GM21737 (cell line): ENCODE measurements around the gene PHF21B.

Source experiments
- ATAC-seq: cut with Tn5 transposase; IDR thresholded peaks from one replicate; pipeline ENCODE4 v1.9.1; 2021; ENCODE audit warnings: mild to moderate bottlenecking, moderate library complexity; ENCODE audit not compliant: unreplicated experiment

Gene PHF21B

GRCh38 chr22:44898236-44898635 is 111.6 kb downstream of the PHF21B start:
- no peak for ATAC-seq

GRCh38 chr22:44895296-44896055 is 114.3 kb downstream of the PHF21B start:
- ATAC-seq = no peak

- no peak for ATAC-seq
Observed at GRCh38 chr22:44894782-44895181, 115.0 kb downstream of the PHF21B start.

DNA sequence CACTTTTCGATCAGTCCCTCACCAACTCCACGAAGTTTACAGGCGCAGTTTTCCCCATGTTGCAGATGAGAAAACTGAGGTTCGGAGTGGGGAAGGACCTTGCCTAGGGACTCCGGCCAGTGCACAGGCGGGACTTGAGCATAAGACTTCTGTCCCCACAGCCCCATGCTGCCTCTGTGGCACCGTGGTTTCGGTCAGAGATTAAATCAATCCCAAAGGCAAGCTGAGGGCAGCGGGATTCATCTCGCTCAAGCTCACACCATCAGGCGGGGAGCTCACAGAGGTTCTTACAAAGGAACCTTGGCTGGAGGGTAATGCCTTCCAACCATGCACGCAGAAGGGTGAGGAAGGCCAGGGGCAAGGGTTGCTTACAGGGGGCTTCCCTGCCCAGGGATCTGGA is 115.5 kb downstream of the PHF21B start:
- ATAC-seq = no peak

GRCh38 chr22:44893731-44894080 is 116.1 kb downstream of the PHF21B start:
- ATAC-seq = no peak

GRCh38 chr22:44892803-44893730 is 116.7 kb downstream of the PHF21B start:
- ATAC-seq = no peak

GRCh38 chr22:44892243-44892642 is 117.6 kb downstream of the PHF21B start:
- no peak for ATAC-seq

DNA sequence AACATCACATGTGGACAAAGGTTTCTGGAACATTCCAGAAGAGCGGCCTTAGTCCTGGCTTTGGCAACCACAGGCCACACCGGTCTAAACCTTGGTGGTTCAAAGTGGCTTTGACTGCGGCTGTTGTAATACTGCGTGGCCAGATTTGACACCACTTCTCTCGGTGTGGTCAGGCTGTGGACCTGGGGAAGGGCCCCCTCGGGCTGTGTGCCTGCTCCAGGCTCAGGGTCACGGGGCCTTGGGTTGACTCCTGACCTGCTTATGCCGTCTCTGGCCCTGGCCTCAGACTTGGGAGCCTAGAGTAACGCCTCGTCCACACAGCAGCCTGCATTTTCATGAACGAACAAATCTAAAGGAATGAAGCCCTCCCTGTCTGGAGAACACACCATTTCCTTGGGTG is 118.0 kb downstream of the PHF21B start:
- ATAC-seq = no peak

DNA sequence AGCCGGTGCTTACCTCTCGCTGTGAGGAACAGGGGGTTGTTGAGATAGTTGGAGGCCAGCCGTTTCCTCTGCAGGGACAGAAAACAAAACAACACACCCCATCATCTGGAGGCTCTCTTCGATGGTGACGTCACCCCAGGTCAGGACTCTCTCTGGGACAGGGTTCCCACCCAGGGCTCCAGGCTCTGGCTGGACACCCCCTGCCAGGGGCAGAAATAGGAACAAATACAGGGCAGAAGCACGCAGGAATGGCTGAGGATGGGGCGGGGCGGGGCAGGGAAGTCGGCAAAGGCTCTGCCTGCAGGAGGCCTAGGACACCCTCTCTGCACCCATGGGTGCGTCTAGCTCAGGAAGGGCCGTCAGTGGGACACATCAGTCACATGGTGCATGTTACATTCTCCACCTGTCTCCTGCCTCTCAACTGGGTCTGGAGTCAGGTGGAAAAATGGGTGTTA is 118.5 kb downstream of the PHF21B start:
- ATAC-seq = no peak

DNA sequence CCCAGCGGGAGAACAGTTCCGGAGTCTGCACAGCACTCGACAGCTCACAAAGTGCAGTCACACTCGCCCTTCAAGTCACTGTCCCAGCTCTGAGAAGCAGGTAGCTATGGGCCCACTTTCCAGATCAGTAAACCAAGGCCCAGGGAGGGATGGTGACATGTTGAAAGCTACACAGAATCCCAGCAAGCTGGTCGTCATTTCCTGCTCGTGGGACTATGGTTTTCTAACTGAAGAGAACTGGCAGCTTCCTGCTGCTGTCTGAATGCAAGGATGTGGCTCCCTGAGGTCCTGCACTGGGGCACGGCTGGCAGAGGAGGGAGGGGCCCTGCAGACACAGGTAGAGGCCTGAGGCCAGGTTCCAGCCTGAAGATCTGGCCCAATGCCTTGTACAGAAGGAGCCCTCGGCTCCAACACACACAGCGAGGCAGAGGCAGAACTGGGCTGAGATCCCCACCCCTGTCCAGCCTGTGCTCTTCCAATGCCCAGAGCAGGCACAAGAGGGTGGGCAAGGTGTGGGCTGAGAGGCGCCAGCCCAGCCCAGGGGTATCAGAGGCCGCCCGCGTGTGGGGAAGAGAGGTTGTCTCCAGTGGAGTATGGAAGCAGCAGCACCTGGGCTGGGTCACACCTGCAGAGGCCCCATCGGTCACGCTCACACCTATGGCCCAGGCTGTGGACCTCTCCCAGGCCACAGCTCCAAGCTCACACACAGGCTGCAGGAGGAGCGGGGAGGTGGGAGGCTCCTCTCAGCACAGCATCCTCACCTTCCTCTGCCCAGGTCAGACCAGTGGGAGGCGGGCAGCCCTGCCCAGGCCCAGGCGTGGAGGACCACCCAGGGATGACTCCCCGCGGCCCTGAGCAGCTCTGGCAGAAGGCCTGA is 119.2 kb downstream of the PHF21B start:
- no peak for ATAC-seq

GRCh38 chr22:44889255-44889878 is 120.4 kb downstream of the PHF21B start:
- ATAC-seq = no peak

DNA sequence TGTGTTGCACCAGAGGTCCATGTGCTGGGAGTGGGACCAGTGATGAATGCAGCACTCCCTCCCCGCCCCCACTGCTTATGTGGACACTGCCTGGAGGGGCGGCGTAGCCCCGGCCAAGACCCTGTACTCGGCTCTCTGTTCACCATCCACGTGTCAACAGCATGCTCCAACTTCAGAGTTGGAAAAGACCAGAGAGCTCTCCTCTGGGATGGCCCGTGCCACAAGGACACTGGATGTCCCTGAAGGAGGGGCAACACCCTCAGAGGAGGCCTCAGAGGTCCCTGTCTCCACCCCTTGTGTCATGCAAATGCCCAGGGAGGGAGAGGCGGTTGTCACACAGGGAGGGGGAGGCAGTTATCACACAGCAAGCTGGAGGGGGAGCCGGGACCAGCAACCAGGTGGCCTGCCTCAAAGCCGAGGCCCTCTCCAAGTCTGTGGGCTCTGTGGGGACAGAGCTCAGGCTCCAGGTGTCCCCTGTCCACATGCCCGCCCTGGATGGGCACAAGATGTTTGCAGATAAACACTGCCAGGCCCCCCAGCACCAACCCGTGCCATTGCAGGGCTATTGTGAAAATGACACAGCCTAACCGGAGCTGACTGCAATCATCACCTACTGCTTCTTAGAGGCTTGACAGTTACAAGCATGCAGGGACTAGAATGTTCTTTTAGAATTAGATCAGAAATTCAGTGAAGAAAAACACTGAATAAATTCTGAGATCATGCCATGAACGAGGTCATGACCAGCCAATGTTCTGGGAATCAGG is 121.1 kb downstream of the PHF21B start:
- ATAC-seq = no peak

- no peak for ATAC-seq
Observed at GRCh38 chr22:44887941-44888366, 121.9 kb downstream of the PHF21B start.

- no peak for ATAC-seq
Observed at GRCh38 chr22:44885806-44886360, 123.9 kb downstream of the PHF21B start.

DNA sequence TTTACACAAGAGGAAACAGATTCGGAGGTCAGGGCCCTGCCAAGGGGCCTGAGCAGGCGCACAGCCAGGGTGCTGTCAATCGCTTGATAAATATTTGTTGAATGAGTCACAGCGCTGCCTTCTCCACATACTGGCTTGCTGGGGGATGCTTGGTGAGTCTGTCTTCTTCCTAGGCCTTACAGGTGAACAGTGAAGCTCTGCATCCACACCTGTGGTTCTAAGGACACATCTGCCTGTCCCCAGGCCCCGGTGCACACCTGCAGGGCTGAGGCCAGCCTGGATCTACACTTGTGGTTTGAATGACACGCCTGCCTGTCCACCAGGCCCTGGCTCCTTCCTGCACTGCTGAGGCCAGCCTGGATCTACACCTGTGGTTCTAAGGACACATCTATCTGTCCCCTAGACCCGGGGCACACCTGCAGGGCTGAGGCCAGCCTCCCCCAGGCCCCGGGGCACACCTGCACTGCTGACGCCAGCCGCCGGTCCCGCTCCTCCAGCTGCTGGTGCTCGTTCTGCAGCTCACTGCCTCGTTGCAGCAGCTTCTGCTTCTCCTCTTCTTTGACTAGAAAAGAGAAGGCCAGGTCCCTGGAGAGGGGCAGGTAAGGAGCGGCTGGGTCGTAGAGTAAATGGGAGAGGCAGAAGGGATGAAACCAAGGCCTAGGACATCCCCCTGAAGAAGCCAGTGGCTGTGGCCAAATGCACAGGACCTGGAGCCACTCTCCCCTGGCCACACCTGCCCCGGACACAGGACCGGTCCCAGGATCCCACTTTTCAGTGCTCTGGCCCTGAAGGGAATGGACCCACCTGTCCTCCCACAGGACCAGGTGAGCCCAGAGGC is 124.6 kb downstream of the PHF21B start:
- no peak for ATAC-seq

DNA sequence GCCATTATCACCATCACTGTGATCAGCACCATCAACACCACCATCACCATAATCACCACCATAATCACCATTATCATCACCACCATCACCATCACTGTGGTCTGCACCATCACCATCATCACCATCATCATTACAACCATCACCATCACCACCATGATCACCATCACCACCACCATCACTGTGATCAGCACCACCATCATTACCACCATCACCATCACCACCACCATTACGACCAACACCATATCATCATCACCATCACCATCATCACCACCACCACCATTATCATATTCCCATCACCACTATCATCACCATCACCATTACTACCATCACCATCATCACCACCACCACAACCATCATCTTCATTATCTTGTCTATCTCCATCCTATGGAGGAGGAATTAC is 125.2 kb downstream of the PHF21B start:
- no peak for ATAC-seq

DNA sequence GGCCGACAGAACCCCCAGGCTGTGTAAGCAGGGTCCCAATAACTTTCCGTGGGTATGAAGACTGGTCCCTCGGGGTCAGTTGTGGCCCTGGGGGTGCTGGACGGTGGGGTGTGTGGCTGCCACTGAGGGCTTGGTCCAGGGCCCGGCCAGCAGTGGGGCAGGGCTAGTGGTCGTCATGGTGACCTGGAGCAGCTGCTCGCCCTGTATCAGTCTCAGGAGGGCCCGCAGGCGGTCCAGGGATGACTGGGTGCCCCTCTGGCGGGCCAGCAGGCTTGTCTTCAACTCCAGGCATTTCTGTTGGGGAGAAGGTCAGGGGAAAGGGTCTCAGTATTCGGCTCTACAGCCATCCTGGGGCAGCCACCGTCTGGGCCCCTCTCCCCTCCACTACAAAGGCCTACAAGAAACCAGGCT is 126.8 kb downstream of the PHF21B start:
- no peak for ATAC-seq

GRCh38 chr22:44882226-44882905 is 127.4 kb downstream of the PHF21B start:
- no peak for ATAC-seq
